IMR-90 (cell line): ENCODE measurements around the gene TMPRSS13. TPM values are rescaled to one million over a fixed set of nuclear protein-coding genes. Genes with fewer than 3 reads are reported as not detected.

ENCODE experiments used
- ATAC-seq: fragments of 200-7000 bp; cut with Tn5 transposase; 2 replicates; pipeline ENCODE4 v1.9.1; 2020; ENCODE audit warnings: low read depth, mild to moderate bottlenecking, moderate library complexity
- BruUV-seq: library from RNA; stranded (reverse); fragments of 400-500 nt; replicated peaks from 2 replicates; lab custom pipeline; 2021; lab: Mats Ljungman, UMichigan
- CTCF ChIA-PET: fragments of 300-600 bp; formaldehyde crosslinking; extraction: SDS; loops from one replicate; lab custom pipeline; 2021; ENCODE audit warnings: antibody characterized with exemption; lab: Yijun Ruan, JAX
- POLR2A ChIA-PET: fragments of 300-600 bp; sonication (Branson Sonifier 250); formaldehyde crosslinking; loops from one replicate; lab custom pipeline; 2022; ENCODE audit warnings: antibody characterized with exemption; ENCODE audit not compliant: unreplicated experiment; lab: Charles Lee
- DNase-seq: peaks from one replicate; pipeline ENCODE4 v3.0.0; 2013
- H2AFZ ChIP-seq: replicated peaks from 2 replicates; pipeline ENCODE3; 2013; ENCODE audit warnings: low read length, mild to moderate bottlenecking; ENCODE audit not compliant: poor library complexity
- H2AK5ac ChIP-seq: 2 replicates; pipeline ENCODE4 v1.6.1; 2013; ENCODE audit warnings: low read depth, low read length, inconsistent platforms
- H2AK9ac ChIP-seq: replicated peaks from 2 replicates; pipeline ENCODE3; 2013; ENCODE audit warnings: mild to moderate bottlenecking, low read depth, low read length, moderate library complexity; ENCODE audit not compliant: poor library complexity
- H2BK120ac ChIP-seq: 2 replicates; pipeline ENCODE4 v1.6.1; 2013; ENCODE audit warnings: low read depth, low read length, inconsistent platforms
- H2BK15ac ChIP-seq: 3 replicates; pipeline ENCODE4 v1.6.1; 2013; ENCODE audit warnings: low read depth, low read length, inconsistent platforms
- H2BK20ac ChIP-seq: 2 replicates; pipeline ENCODE4 v1.6.1; 2013; ENCODE audit warnings: low read depth, mild to moderate bottlenecking, inconsistent platforms, low read length, moderate library complexity
- H2BK5ac ChIP-seq: 2 replicates; pipeline ENCODE4 v1.6.1; 2013; ENCODE audit warnings: mild to moderate bottlenecking, low read depth, low read length, inconsistent platforms; ENCODE audit not compliant: poor library complexity, severe bottlenecking
- H3K14ac ChIP-seq: replicated peaks from 2 replicates; pipeline ENCODE4 v1.6.1; 2013; ENCODE audit warnings: low read depth, low read length, inconsistent platforms
- H3K18ac ChIP-seq: 2 replicates; pipeline ENCODE4 v1.6.1; 2013; ENCODE audit warnings: low read depth, low read length, control low read depth
- H3K23ac ChIP-seq: 2 replicates; pipeline ENCODE4 v1.6.1; 2013; ENCODE audit warnings: low read depth, low read length, inconsistent platforms
- H3K27ac ChIP-seq: 2 replicates; pipeline ENCODE4 v1.5.1; 2013; ENCODE audit warnings: mild to moderate bottlenecking, control low read depth, low read length; ENCODE audit not compliant: insufficient read depth
- H3K27me3 ChIP-seq: 2 replicates; pipeline ENCODE4 v1.6.1; 2013; ENCODE audit warnings: low read length; ENCODE audit not compliant: control insufficient read depth, insufficient read depth
- H3K36me3 ChIP-seq: 2 replicates; pipeline ENCODE4 v1.6.1; 2013; ENCODE audit warnings: low read length, mixed read lengths; ENCODE audit not compliant: control insufficient read depth, insufficient read depth
- H3K4ac ChIP-seq: 2 replicates; pipeline ENCODE4 v1.6.1; 2013; ENCODE audit warnings: low read depth, low read length, inconsistent platforms
- H3K4me1 ChIP-seq: 2 replicates; pipeline ENCODE4 v1.6.1; 2013; ENCODE audit warnings: low read length, mixed read lengths; ENCODE audit not compliant: control insufficient read depth, insufficient read depth
- H3K4me2 ChIP-seq: 2 replicates; pipeline ENCODE4 v1.6.1; 2013; ENCODE audit warnings: low read depth, mild to moderate bottlenecking, control low read depth, low read length, moderate library complexity
- H3K4me3 ChIP-seq: 2 replicates; pipeline ENCODE4 v1.5.1; 2013; ENCODE audit warnings: low read depth, mild to moderate bottlenecking, control low read depth, low read length, moderate library complexity; ENCODE audit not compliant: insufficient read depth
- H3K56ac ChIP-seq: 2 replicates; pipeline ENCODE4 v1.6.1; 2013; ENCODE audit warnings: low read length, inconsistent platforms; ENCODE audit not compliant: insufficient read depth; ENCODE audit errors: extremely low read depth
- H3K79me1 ChIP-seq, 2 experiments: 2 replicates each; pipeline ENCODE4 v1.6.1; 2013; ENCODE audit warnings: low read length in 2 of 2, inconsistent platforms in 1 of 2, low read depth in 1 of 2
- H3K9ac ChIP-seq: 2 replicates; pipeline ENCODE4 v1.6.1; 2013; ENCODE audit warnings: low read depth, low read length, control low read depth
- H3K9me1 ChIP-seq: 2 replicates; pipeline ENCODE4 v1.6.1; 2013; ENCODE audit warnings: low read length, inconsistent platforms; ENCODE audit not compliant: insufficient read depth
- H3K9me3 ChIP-seq: 2 replicates; pipeline ENCODE4 v1.6.1; 2013; ENCODE audit warnings: low read length; ENCODE audit not compliant: control insufficient read depth, insufficient read depth
- H4K20me1 ChIP-seq: 2 replicates; pipeline ENCODE4 v1.6.1; 2013; ENCODE audit warnings: low read length, inconsistent platforms; ENCODE audit not compliant: insufficient read depth
- H4K5ac ChIP-seq: 2 replicates; pipeline ENCODE4 v1.6.1; 2013; ENCODE audit warnings: mild to moderate bottlenecking, low read depth, low read length, control low read depth
- H4K8ac ChIP-seq, 2 experiments: 2 replicates each; pipeline ENCODE4 v1.6.1; 2013; ENCODE audit warnings: low read depth in 2 of 2, low read length in 2 of 2, control low read depth in 1 of 2, inconsistent platforms in 1 of 2
- H4K91ac ChIP-seq: 2 replicates; pipeline ENCODE4 v1.6.1; 2013; ENCODE audit warnings: low read depth, low read length, inconsistent platforms; ENCODE audit not compliant: insufficient read depth
- BHLHE40 ChIP-seq: fragments of 150-350 bp; IDR thresholded peaks from 2 replicates; pipeline ENCODE4 v1.6.1; 2016; ENCODE audit warnings: mild to moderate bottlenecking, low read depth, low read length
- CEBPB ChIP-seq: IDR thresholded peaks from 2 replicates; pipeline ENCODE4 v1.6.1; 2012; ENCODE audit warnings: low read depth, low read length, improper control_type of control experiment
- CHD1 ChIP-seq: IDR thresholded peaks from 2 replicates; pipeline ENCODE4 v1.6.1; 2012; ENCODE audit warnings: low read depth, low read length, improper control_type of control experiment
- FOS ChIP-seq: fragments of 150-350 bp; IDR thresholded peaks from 2 replicates; pipeline ENCODE4 v1.6.1; 2016; ENCODE audit warnings: low read depth, low read length
- MAFK ChIP-seq: IDR thresholded peaks from 2 replicates; pipeline ENCODE4 v1.6.1; 2012; ENCODE audit warnings: low read depth, low read length, improper control_type of control experiment
- MAZ ChIP-seq: IDR thresholded peaks from 2 replicates; pipeline ENCODE4 v1.6.1; 2012; ENCODE audit warnings: low read depth, mild to moderate bottlenecking, low read length, improper control_type of control experiment, moderate library complexity, borderline replicate concordance
- MXI1 ChIP-seq: IDR thresholded peaks from 2 replicates; pipeline ENCODE4 v1.6.1; 2012; ENCODE audit warnings: low read depth, mild to moderate bottlenecking, low read length, moderate library complexity, borderline replicate concordance
- POLR2A ChIP-seq: IDR thresholded peaks from 2 replicates; pipeline ENCODE4 v1.6.1; 2012; ENCODE audit warnings: mild to moderate bottlenecking, low read depth, low read length
- RAD21 ChIP-seq: IDR thresholded peaks from 2 replicates; pipeline ENCODE4 v1.6.1; 2012; ENCODE audit warnings: low read length, improper control_type of control experiment
- RCOR1 ChIP-seq: IDR thresholded peaks from 2 replicates; pipeline ENCODE4 v1.6.1; 2012; ENCODE audit warnings: mild to moderate bottlenecking, low read length, improper control_type of control experiment; ENCODE audit not compliant: insufficient replicate concordance
- RFX5 ChIP-seq: IDR thresholded peaks from 2 replicates; pipeline ENCODE4 v1.8.0; 2012; ENCODE audit warnings: low read depth, mild to moderate bottlenecking, low read length, moderate library complexity
- SMC3 ChIP-seq: fragments of 150-350 bp; IDR thresholded peaks from 2 replicates; pipeline ENCODE4 v1.6.1; 2016; ENCODE audit warnings: low read depth, mild to moderate bottlenecking, antibody characterized with exemption, low read length, moderate library complexity
- USF2 ChIP-seq: fragments of 150-350 bp; IDR thresholded peaks from 2 replicates; pipeline ENCODE4 v1.6.1; 2017; ENCODE audit warnings: mild to moderate bottlenecking, antibody characterized with exemption, low read length, low read depth
- WGBS, 2 experiments: methylation state at CpG; one replicate each; pipeline versions ENCODE4 v1.1.5 to v1.1.7; 2013; ENCODE audit warnings: missing lambda C conversion rate in 2 of 2; ENCODE audit not compliant: insufficient read length in 1 of 2; ENCODE audit errors: extremely low coverage in 2 of 2; 5-methylcytosine and 5-hydroxymethylcytosine counted together
- dilution Hi-C: fragments of 300-500 bp; cut with HindIII; formaldehyde crosslinking; loops from one replicate; pipeline ENCODE4 v1.14.3; 2018; ENCODE audit warnings: low sequenced_read_pairs; ENCODE audit not compliant: unreplicated experiment
- in situ Hi-C: fragments of 300-500 bp; cut with MboI; formaldehyde crosslinking; loops from 3 replicates; pipeline ENCODE4 v1.14.3; 2019; ENCODE audit warnings: low sequenced_read_pairs, inconsistent platforms, mixed read lengths
- intact Hi-C: fragments of 100-400 bp; cut with micrococcal nuclease; formaldehyde crosslinking; loops from 2 replicates; pipeline ENCODE4 v1.10.0; 2022
- polyA plus RNA-seq, 3 experiments: library from polyadenylated mRNA; depleted of rRNA; stranded (reverse); fragments of >200 nt; gene quantifications; 2 replicates each; pipeline ENCODE4 v1.2.3, GENCODE V29; 2012; ENCODE audit warnings: low replicate concordance in 1 of 3
- total RNA-seq: library from RNA; depleted of rRNA; stranded (reverse); fragments of >200 nt; gene quantifications from 2 replicates; pipeline ENCODE4 v1.2.3, GENCODE V29; 2012
- TF ChIP-seq, protein P1 (sequence below): fragments of 150-350 bp; IDR thresholded peaks from 2 replicates; pipeline ENCODE4 v1.6.1; 2016; ENCODE audit warnings: low read depth, mild to moderate bottlenecking, low read length, moderate library complexity, borderline replicate concordance
- TF ChIP-seq, protein P2 (sequence below): conservative IDR thresholded peaks from 2 replicates; pipeline ENCODE4 v1.5.1; 2012; ENCODE audit warnings: mild to moderate bottlenecking, low read depth, low read length, improper control_type of control experiment

The TMPRSS13 gene
- total and polyA plus RNA-seq, 2 of the 4 experiments (the other 2 are of a cell fraction) = not detected

- no peak overlapping the region for H4K5ac ChIP-seq
- intact Hi-C loops = no loop called here
- H3K9ac ChIP-seq = no peak overlapping the region
- no peaks in the 10 kb centered on the region for H3K9me3 ChIP-seq
- H2BK5ac ChIP-seq = no peak overlapping the region
- in situ Hi-C loops = no loop called here
- no peak overlapping the region for H3K23ac ChIP-seq
- no peak overlapping the region for H4K91ac ChIP-seq
- H3K9me1 ChIP-seq = no peaks in the 10 kb centered on the region
- no peak overlapping the region for H2AK5ac ChIP-seq
- CTCF ChIA-PET = no interaction called here
- H2BK20ac ChIP-seq = no peak overlapping the region
- no peaks in the 10 kb centered on the region for H3K79me1 ChIP-seq
- H4K20me1 ChIP-seq = no peaks in the 10 kb centered on the region
- H3K27me3 ChIP-seq = peaks cover 5% of the 10 kb centered on the region; the same call in 1 of the 2 replicates
- TF ChIP-seq, protein P1, sequence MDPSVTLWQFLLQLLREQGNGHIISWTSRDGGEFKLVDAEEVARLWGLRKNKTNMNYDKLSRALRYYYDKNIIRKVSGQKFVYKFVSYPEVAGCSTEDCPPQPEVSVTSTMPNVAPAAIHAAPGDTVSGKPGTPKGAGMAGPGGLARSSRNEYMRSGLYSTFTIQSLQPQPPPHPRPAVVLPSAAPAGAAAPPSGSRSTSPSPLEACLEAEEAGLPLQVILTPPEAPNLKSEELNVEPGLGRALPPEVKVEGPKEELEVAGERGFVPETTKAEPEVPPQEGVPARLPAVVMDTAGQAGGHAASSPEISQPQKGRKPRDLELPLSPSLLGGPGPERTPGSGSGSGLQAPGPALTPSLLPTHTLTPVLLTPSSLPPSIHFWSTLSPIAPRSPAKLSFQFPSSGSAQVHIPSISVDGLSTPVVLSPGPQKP = no peak
- TF ChIP-seq POLR2A (no peak), CEBPB (no peak), RAD21 (no peak), SMC3 (no peak), CHD1 (no peak), RFX5 (no peak), MAZ (no peak), FOS (no peak), MAFK (no peak), BHLHE40 (no peak), RCOR1 (no peak), USF2 (no peak), MXI1 (no peak)
- TF ChIP-seq, protein P2, sequence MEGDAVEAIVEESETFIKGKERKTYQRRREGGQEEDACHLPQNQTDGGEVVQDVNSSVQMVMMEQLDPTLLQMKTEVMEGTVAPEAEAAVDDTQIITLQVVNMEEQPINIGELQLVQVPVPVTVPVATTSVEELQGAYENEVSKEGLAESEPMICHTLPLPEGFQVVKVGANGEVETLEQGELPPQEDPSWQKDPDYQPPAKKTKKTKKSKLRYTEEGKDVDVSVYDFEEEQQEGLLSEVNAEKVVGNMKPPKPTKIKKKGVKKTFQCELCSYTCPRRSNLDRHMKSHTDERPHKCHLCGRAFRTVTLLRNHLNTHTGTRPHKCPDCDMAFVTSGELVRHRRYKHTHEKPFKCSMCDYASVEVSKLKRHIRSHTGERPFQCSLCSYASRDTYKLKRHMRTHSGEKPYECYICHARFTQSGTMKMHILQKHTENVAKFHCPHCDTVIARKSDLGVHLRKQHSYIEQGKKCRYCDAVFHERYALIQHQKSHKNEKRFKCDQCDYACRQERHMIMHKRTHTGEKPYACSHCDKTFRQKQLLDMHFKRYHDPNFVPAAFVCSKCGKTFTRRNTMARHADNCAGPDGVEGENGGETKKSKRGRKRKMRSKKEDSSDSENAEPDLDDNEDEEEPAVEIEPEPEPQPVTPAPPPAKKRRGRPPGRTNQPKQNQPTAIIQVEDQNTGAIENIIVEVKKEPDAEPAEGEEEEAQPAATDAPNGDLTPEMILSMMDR = no peak
- H3K4me2 ChIP-seq = no peak overlapping the region
- no peak overlapping the region for H3K4ac ChIP-seq
- POLR2A ChIA-PET = no interaction called here
- ATAC-seq = no peak
- BruUV-seq = no TSS peak
- no peaks in the 10 kb centered on the region for H3K36me3 ChIP-seq
- no peak overlapping the region for H2BK120ac ChIP-seq
- no peaks in the 10 kb centered on the region for H3K4me1 ChIP-seq
- no peak overlapping the region for H3K27ac ChIP-seq
- no peak overlapping the region for H2AK9ac ChIP-seq
- H4K8ac ChIP-seq = no peak overlapping the region
- dilution Hi-C loops = no loop called here
- H3K4me3 ChIP-seq = no peak overlapping the region
- no peak for DNase-seq
- no peak overlapping the region for H3K56ac ChIP-seq
- H2BK15ac ChIP-seq = no peak overlapping the region
- 77% methylated on average over 6 of the region's 17 CpGs; no CpG with 5 or more reads in 1 of the 2 experiments for WGBS, 2 experiments
- no peak overlapping the region for H3K14ac ChIP-seq
- H3K18ac ChIP-seq = no peak overlapping the region
- no peak overlapping the region for H2AFZ ChIP-seq
These were observed 10.6 kb downstream of the TMPRSS13 start for GRCh38 chr11:117918366-117919255.
